ENCODE results near the gene SLC24A3. TPM values are rescaled to one million over a fixed set of nuclear protein-coding genes. Genes with fewer than 3 reads are reported as not detected.

The SLC24A3 gene
- total RNA-seq, 4 donors from 2014 or later, result 4.2 to 6.4 (median 5.6) TPM

- Histone ChIP-seq H3K27ac (no peak overlapping the region), H3K9me3 (no peaks in the 10 kb centered on the region), H3K36me3 (no peaks in the 10 kb centered on the region), H3K27me3 (no peaks in the 10 kb centered on the region), H3K4me1 (peaks cover 9% of the 10 kb centered on the region), H3K4me3 (no peak overlapping the region)
- no peak for DNase-seq (ENCODE audit: low spot score in 2 of 2)
- TF ChIP-seq EP300 (IDR thresholded peaks at IDR 0.05), result no peak
- TF ChIP-seq POLR2A (IDR thresholded peaks at IDR 0.05), result no peak
- TF ChIP-seq, protein P1, sequence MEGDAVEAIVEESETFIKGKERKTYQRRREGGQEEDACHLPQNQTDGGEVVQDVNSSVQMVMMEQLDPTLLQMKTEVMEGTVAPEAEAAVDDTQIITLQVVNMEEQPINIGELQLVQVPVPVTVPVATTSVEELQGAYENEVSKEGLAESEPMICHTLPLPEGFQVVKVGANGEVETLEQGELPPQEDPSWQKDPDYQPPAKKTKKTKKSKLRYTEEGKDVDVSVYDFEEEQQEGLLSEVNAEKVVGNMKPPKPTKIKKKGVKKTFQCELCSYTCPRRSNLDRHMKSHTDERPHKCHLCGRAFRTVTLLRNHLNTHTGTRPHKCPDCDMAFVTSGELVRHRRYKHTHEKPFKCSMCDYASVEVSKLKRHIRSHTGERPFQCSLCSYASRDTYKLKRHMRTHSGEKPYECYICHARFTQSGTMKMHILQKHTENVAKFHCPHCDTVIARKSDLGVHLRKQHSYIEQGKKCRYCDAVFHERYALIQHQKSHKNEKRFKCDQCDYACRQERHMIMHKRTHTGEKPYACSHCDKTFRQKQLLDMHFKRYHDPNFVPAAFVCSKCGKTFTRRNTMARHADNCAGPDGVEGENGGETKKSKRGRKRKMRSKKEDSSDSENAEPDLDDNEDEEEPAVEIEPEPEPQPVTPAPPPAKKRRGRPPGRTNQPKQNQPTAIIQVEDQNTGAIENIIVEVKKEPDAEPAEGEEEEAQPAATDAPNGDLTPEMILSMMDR (IDR thresholded peaks at IDR 0.05), result no peak
- no peak for TF ChIP-seq POLR2AphosphoS5 (IDR thresholded peaks at IDR 0.05)
- 77% methylated on average over 3 of the region's 3 CpGs for WGBS
Observed at GRCh38 chr20:19288636-19289035, 76.2 kb downstream of the SLC24A3 start.

- Histone ChIP-seq H3K36me3 (no peaks in the 10 kb centered on the region), H3K4me3 (no peak overlapping the region), H3K27me3 (no peaks in the 10 kb centered on the region), H3K27ac (no peak overlapping the region), H3K9me3 (no peaks in the 10 kb centered on the region), H3K4me1 (peaks cover 5% of the 10 kb centered on the region)
- WGBS, result 98% methylated on average over 4 of the region's 4 CpGs
- no peak for DNase-seq (ENCODE audit: low spot score in 2 of 2)
- TF ChIP-seq POLR2A (IDR thresholded peaks at IDR 0.05) (no peak), EP300 (IDR thresholded peaks at IDR 0.05) (no peak), POLR2AphosphoS5 (IDR thresholded peaks at IDR 0.05) (no peak)
- TF ChIP-seq, protein P1 (IDR thresholded peaks at IDR 0.05), result no peak
Observed at GRCh38 chr20:19289451-19289850, 77.0 kb downstream of the SLC24A3 start.

GRCh38 chr20:19291024-19291817 is 78.8 kb downstream of the SLC24A3 start:
- no peaks in the 10 kb centered on the region for H3K36me3 ChIP-seq
- no peaks in the 10 kb centered on the region for H3K9me3 ChIP-seq
- WGBS, result 66% methylated on average over 7 of the region's 11 CpGs
- H3K27me3 ChIP-seq, result no peaks in the 10 kb centered on the region
- no peak overlapping the region for H3K27ac ChIP-seq
- H3K4me3 ChIP-seq, result no peak overlapping the region
- no peak for DNase-seq (ENCODE audit: low spot score in 2 of 2)
- H3K4me1 ChIP-seq, result peaks cover 5% of the 10 kb centered on the region
- TF ChIP-seq POLR2AphosphoS5 (IDR thresholded peaks at IDR 0.05) (no peak), POLR2A (IDR thresholded peaks at IDR 0.05) (no peak), EP300 (IDR thresholded peaks at IDR 0.05) (no peak)
- TF ChIP-seq, protein P1 (IDR thresholded peaks at IDR 0.05), result no peak

- Histone ChIP-seq H3K27me3 (no peaks in the 10 kb centered on the region), H3K9me3 (no peaks in the 10 kb centered on the region), H3K36me3 (no peaks in the 10 kb centered on the region), H3K4me1 (peaks cover 5% of the 10 kb centered on the region), H3K27ac (no peak overlapping the region), H3K4me3 (no peak overlapping the region)
- WGBS, result 100% methylated on average over 2 of the region's 2 CpGs
- TF ChIP-seq, protein P1 (IDR thresholded peaks at IDR 0.05), result no peak
- TF ChIP-seq EP300 (IDR thresholded peaks at IDR 0.05) (no peak), POLR2A (IDR thresholded peaks at IDR 0.05) (no peak), POLR2AphosphoS5 (IDR thresholded peaks at IDR 0.05) (no peak)
- no peak for DNase-seq (ENCODE audit: low spot score in 2 of 2)
Observed at GRCh38 chr20:19291818-19292132, 79.3 kb downstream of the SLC24A3 start.

- H3K4me3 ChIP-seq, result no peak overlapping the region
- no peaks in the 10 kb centered on the region for H3K36me3 ChIP-seq
- H3K9me3 ChIP-seq, result no peaks in the 10 kb centered on the region
- H3K27ac ChIP-seq, result no peak overlapping the region
- peaks cover 5% of the 10 kb centered on the region for H3K4me1 ChIP-seq
- 93% methylated on average over 7 of the region's 7 CpGs for WGBS
- H3K27me3 ChIP-seq, result no peaks in the 10 kb centered on the region
- no peak for DNase-seq (ENCODE audit: low spot score in 2 of 2)
- no peak for TF ChIP-seq EP300 (IDR thresholded peaks at IDR 0.05)
Observed at GRCh38 chr20:19292254-19292653, 79.8 kb downstream of the SLC24A3 start.

Data from suprapubic skin (tissue), 4 donors.